HepG2 (cell line): ENCODE measurements around the gene TCEANC. TPM values are rescaled to one million over a fixed set of nuclear protein-coding genes. Genes with fewer than 3 reads are reported as not detected.

Experiments used
- ATAC-seq: fragments of 200-7000 bp; cut with Tn5 transposase; 3 replicates; pipeline ENCODE4 v1.9.1; 2020; ENCODE audit warnings: mild to moderate bottlenecking, moderate library complexity
- BruUV-seq: library from RNA; stranded (reverse); fragments of 400-500 nt; replicated peaks from 2 replicates; lab custom pipeline; 2021; lab: Mats Ljungman, UMichigan
- CTCF ChIA-PET: fragments of 300-600 bp; formaldehyde crosslinking; extraction: SDS; loops from one replicate; lab custom pipeline; 2021; ENCODE audit warnings: low total read pairs, inconsistent platforms, low intra/inter-chr PET ratio; lab: Yijun Ruan, JAX
- POLR2A ChIA-PET: fragments of 350-600 bp; sonication (Branson Sonifier 250); formaldehyde crosslinking; loops from one replicate; lab custom pipeline; 2020; ENCODE audit warnings: antibody characterized with exemption, inconsistent platforms; lab: Yijun Ruan, JAX
- DNase-seq: peaks from one replicate; pipeline ENCODE4 v3.0.0-alpha.2; 2015; ENCODE audit warnings: low spot score
- FAIRE-seq: peaks from 3 replicates; lab custom pipeline; 2011; peaks lifted over from hg19 to GRCh38; lab: Jason Lieb, UNC
- H2AFZ ChIP-seq: one replicate; pipeline ENCODE4 v1.6.1; 2011; ENCODE audit warnings: low read length, inconsistent platforms
- H3K27ac ChIP-seq: fragments of 300-600 bp; 3 replicates; pipeline ENCODE4 v1.8.0; 2011; ENCODE audit warnings: mixed run types, mild to moderate bottlenecking, mixed read lengths, low read length, inconsistent platforms; ENCODE audit not compliant: insufficient read depth; ENCODE audit errors: extremely low read length
- H3K27me3 ChIP-seq, 2 experiments: fragments of 200-600 bp in 1 of 2; 2 replicates in 1 of 2; 3 replicates in 1 of 2; pipeline versions ENCODE4 v1.6.0 to v1.8.0; 2011; ENCODE audit warnings: low read length in 2 of 2, mild to moderate bottlenecking in 2 of 2, moderate library complexity in 2 of 2, inconsistent platforms in 1 of 2; ENCODE audit not compliant: insufficient read depth in 2 of 2, control insufficient read depth in 1 of 2
- H3K36me3 ChIP-seq, 2 experiments: fragments of 200-600 bp in 1 of 2; replicated peaks in 1 of 2; 2 replicates in 1 of 2; 3 replicates in 1 of 2; pipeline versions ENCODE4 v1.5.1 to v1.8.0; 2011; ENCODE audit warnings: low read length in 2 of 2, inconsistent platforms in 1 of 2; ENCODE audit not compliant: insufficient read depth in 2 of 2, control insufficient read depth in 1 of 2
- H3K4me1 ChIP-seq: 2 replicates; pipeline ENCODE4 v1.5.1; 2012; ENCODE audit warnings: low read length, inconsistent platforms; ENCODE audit not compliant: insufficient read depth
- H3K4me2 ChIP-seq: 2 replicates; pipeline ENCODE4 v1.6.0; 2011; ENCODE audit warnings: low read depth, low read length, inconsistent platforms
- H3K4me3 ChIP-seq, 3 experiments: fragments of 200-600 bp in 1 of 3; sonication (generic), shearing (Covaris generic) in 1 of 3; replicated peaks in 1 of 3; 2 replicates each; pipeline ENCODE4 v1.5.1; 2011 to 2016; ENCODE audit warnings: low read length in 3 of 3, inconsistent platforms in 2 of 3, low read depth in 2 of 3, mild to moderate bottlenecking in 2 of 3, control low read depth in 1 of 3, mixed read lengths in 1 of 3; ENCODE audit not compliant: insufficient read depth in 1 of 3
- H3K79me2 ChIP-seq: one replicate; pipeline ENCODE4 v1.6.1; 2011; ENCODE audit warnings: low read length, inconsistent platforms; ENCODE audit not compliant: insufficient read depth
- H3K9ac ChIP-seq: 2 replicates; pipeline ENCODE4 v1.6.0; 2011; ENCODE audit warnings: mild to moderate bottlenecking, low read depth, low read length, inconsistent platforms; ENCODE audit not compliant: insufficient read depth
- H3K9me3 ChIP-seq: 2 replicates; pipeline ENCODE4 v1.5.1; 2012; ENCODE audit warnings: mild to moderate bottlenecking, low read length
- H4K20me1 ChIP-seq: 2 replicates; pipeline ENCODE4 v1.6.0; 2011; ENCODE audit warnings: inconsistent platforms, mild to moderate bottlenecking, low read length, moderate library complexity; ENCODE audit not compliant: insufficient read depth
- E2F1 ChIP-seq: sonication (generic); formaldehyde crosslinking; IDR thresholded peaks from 2 replicates; pipeline ENCODE4 v1.5.0; 2020; ENCODE audit warnings: missing genetic modification reagents
- ELF3 ChIP-seq: IDR thresholded peaks from 2 replicates; pipeline ENCODE4 v1.6.1; 2016; ENCODE audit warnings: missing genetic modification reagents, missing compliant biosample characterization
- HNF1B ChIP-seq: sonication (generic); formaldehyde crosslinking; IDR thresholded peaks from 2 replicates; pipeline ENCODE4 v1.5.1; 2020; ENCODE audit warnings: mild to moderate bottlenecking, moderate library complexity, missing genetic modification reagents
- PPARG ChIP-seq: conservative IDR thresholded peaks from 2 replicates; pipeline ENCODE4 v1.6.1; 2016; ENCODE audit warnings: missing biosample characterization, missing genetic modification reagents
- PRDM10 ChIP-seq: sonication (generic); formaldehyde crosslinking; IDR thresholded peaks from 2 replicates; pipeline ENCODE4 v1.4.0; 2020; ENCODE audit warnings: low read depth, missing genetic modification reagents
- RARA ChIP-seq: IDR thresholded peaks from 2 replicates; pipeline ENCODE4 v1.6.1; 2016; ENCODE audit warnings: missing genetic modification reagents, missing compliant biosample characterization
- REST ChIP-seq, 2 experiments: IDR thresholded peaks; 2 replicates each; pipeline ENCODE4 v1.6.1; 2011 to 2012; ENCODE audit warnings: low read length in 2 of 2, borderline replicate concordance in 1 of 2, low read depth in 1 of 2, mild to moderate bottlenecking in 1 of 2, moderate library complexity in 1 of 2
- THAP9 ChIP-seq: sonication (generic); formaldehyde crosslinking; IDR thresholded peaks from 2 replicates; pipeline ENCODE4; 2020; ENCODE audit warnings: missing genetic modification reagents, mild to moderate bottlenecking, borderline replicate concordance
- ZFP36L2 ChIP-seq: sonication (generic); formaldehyde crosslinking; IDR thresholded peaks from 2 replicates; pipeline ENCODE4 v1.4.0; 2020; ENCODE audit warnings: missing genetic modification reagents
- ZNF780A ChIP-seq: sonication (generic); formaldehyde crosslinking; IDR thresholded peaks from 2 replicates; pipeline ENCODE4 v1.8.0; 2022; ENCODE audit warnings: mild to moderate bottlenecking, missing genetic modification reagents, moderate library complexity
- ZSCAN29 ChIP-seq: sonication (generic); formaldehyde crosslinking; conservative IDR thresholded peaks from 2 replicates; pipeline ENCODE4 v1.4.0; 2020; ENCODE audit warnings: mild to moderate bottlenecking, missing genetic modification reagents
- WGBS: methylation state at CpG from one replicate; pipeline ENCODE4 v1.1.6; 2017; ENCODE audit warnings: low lambda C conversion rate; 5-methylcytosine and 5-hydroxymethylcytosine counted together
- in situ Hi-C: cut with HindIII; loops from 2 replicates; pipeline ENCODE4 v1.10.0; 2017; ENCODE audit warnings: low pct_unique_long_range_greater_than_20kb; ENCODE audit not compliant: extremely low pct_ligation_motif_present
- intact Hi-C: fragments of 100-400 bp; cut with micrococcal nuclease; formaldehyde crosslinking; loops from one replicate; pipeline ENCODE4 v1.10.0; 2022; ENCODE audit not compliant: unreplicated experiment
- polyA plus RNA-seq, 8 experiments: library from polyadenylated mRNA; depleted of rRNA in 3 of 8; stranded (reverse) in 7 of 8; unstranded in 1 of 8; fragments of >200 nt; fragmentation: Illumina TruSeq in 4 of 8; extraction: Trizol in 4 of 8; gene quantifications; 2 replicates each; pipeline versions ENCODE4 v1.2.1 to v1.2.3, GENCODE V29; 2011 to 2016; ENCODE audit warnings: low read depth in 4 of 8, missing spikeins in 1 of 8, mixed read lengths in 1 of 8; ENCODE audit not compliant: insufficient read depth in 1 of 8
- total RNA-seq, 5 experiments: library from RNA; depleted of rRNA; stranded (reverse); fragments of >200 nt; fragmentation: Illumina TruSeq; extraction: Trizol; gene quantifications; 2 replicates each; pipeline ENCODE4 v1.2.3, GENCODE V29; 2016; ENCODE audit warnings: low read depth in 1 of 5

The TCEANC gene
- total and polyA plus RNA-seq, 2 of the 13 experiments (the other 11 are each of a cell fraction or from before 2014, with no cell fraction given) = 0.51 to 0.97 TPM

- H3K27ac ChIP-seq = no peak overlapping the region
- no peak overlapping the region for H3K4me3 ChIP-seq
- ChIA-PET POLR2A (no interaction called here), CTCF (no interaction called here)
- H3K9ac ChIP-seq = no peak overlapping the region
- no peaks in the 10 kb centered on the region for H3K27me3 ChIP-seq
- ATAC-seq (no peak), DNase-seq (no peak), FAIRE-seq (no peak)
- no peaks in the 10 kb centered on the region for H3K36me3 ChIP-seq
- H2AFZ ChIP-seq = no peak overlapping the region
- no TSS peak for BruUV-seq
- H4K20me1 ChIP-seq = no peaks in the 10 kb centered on the region
- no peaks in the 10 kb centered on the region for H3K9me3 ChIP-seq
- intact Hi-C loops (no loop called here), in situ Hi-C loops (no loop called here)
- WGBS = 50% methylated on average over 4 of the region's 4 CpGs
- peaks cover 1% of the 10 kb centered on the region for H3K79me2 ChIP-seq
- no peaks in the 10 kb centered on the region; the same call in 1 of the 2 replicates for H3K4me1 ChIP-seq
- no peak overlapping the region for H3K4me2 ChIP-seq
- TF ChIP-seq PRDM10 (CRISPR knock-in tag) = no peak
- no peak for TF ChIP-seq ZSCAN29 (CRISPR knock-in tag)
- no peak for TF ChIP-seq RARA (CRISPR knock-in tag)
- no peak for TF ChIP-seq PPARG (CRISPR knock-in tag)
- TF ChIP-seq REST (IDR thresholded peaks at IDR 0.05; ENCODE audit: borderline replicate concordance in 1 of 2, low read depth in 1 of 2, low read length in 2 of 2) = no peak
- TF ChIP-seq THAP9 (CRISPR knock-in tag) = no peak
- TF ChIP-seq ZNF780A (CRISPR knock-in tag) = no peak
- TF ChIP-seq E2F1 (CRISPR knock-in tag) = no peak
- no peak for TF ChIP-seq ZFP36L2 (CRISPR knock-in tag)
- TF ChIP-seq HNF1B = no peak
- TF ChIP-seq ELF3 = no peak
These were observed 31.4 kb downstream of the TCEANC start for GRCh38 chrX:13684361-13684760.
